ENCODE measurements around the gene NDUFB3. TPM values are rescaled to one million over a fixed set of nuclear protein-coding genes. Genes with fewer than 3 reads are reported as not detected.

The NDUFB3 gene
- 24.9 TPM for polyA plus RNA-seq (2012; ENCODE audit: insufficient read length, low read depth)

DNA sequence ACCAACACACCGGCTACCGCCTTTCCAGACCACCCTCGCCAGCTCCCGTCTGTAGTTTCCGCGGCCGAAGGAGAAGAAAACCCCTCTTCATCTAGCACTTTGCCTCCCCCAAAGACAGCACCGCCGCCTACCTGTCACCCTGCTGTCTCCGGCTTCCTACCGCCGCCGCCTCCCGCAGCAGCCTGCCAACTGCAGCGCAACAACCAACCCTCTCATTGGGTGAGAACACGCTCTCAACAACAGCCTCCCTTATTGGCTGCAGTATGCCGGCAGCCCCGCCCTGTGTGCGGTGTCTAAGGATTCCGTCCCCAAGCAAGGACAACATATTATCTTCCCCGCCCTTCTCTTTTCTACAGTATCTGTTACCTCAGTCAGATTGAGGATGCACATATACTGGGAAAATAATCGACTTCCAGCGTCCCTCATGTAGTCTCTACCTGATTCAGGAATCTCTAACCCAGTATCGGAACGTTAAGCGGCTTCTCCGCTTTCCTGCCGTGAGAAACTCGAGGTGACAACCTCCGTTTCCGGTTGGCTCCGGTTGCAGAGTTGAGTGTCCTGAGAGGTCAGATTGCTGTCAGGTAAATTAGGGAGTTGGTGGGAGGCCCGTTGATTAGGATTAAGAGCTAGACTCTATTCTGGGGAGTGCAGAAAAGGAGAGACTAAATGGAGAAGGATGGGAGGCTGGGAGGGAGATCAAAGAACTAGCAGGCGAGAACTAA lies at the start of gene NDUFB3, which contains the start of gene HYCC2:
Gene NDUFB3 (plus strand): TSS at position 523 of the 722 bp plus-strand sequence. CDS start 6,882 bp downstream, outside the sequence.
Gene HYCC2 (minus strand): TSS at position 193 of the 722 bp plus-strand sequence. CDS start 47,662 bp downstream, outside the sequence.
- TF ChIP-seq TAF1 (IDR thresholded peaks at IDR 0.05; ENCODE audit: borderline replicate concordance, insufficient read depth, low read length) (peak; percentile 94; the same call in 1 of the 2 replicates), POLR2AphosphoS5 (IDR thresholded peaks at IDR 0.05; ENCODE audit: low read depth, low read length) (peak; percentile 83; the same call in 1 of the 2 replicates), FOXP2 (optimal IDR thresholded peaks at IDR 0.05; ENCODE audit: borderline replicate concordance, extremely low read depth, extremely low read length, insufficient read depth) (peak; percentile 29), SIN3A (IDR thresholded peaks at IDR 0.05; ENCODE audit: borderline replicate concordance, insufficient read depth, low read length) (0 out of 2 replicates have a peak, but pooled peaks have one; percentile 66)
- TF ChIP-seq, protein P1, sequence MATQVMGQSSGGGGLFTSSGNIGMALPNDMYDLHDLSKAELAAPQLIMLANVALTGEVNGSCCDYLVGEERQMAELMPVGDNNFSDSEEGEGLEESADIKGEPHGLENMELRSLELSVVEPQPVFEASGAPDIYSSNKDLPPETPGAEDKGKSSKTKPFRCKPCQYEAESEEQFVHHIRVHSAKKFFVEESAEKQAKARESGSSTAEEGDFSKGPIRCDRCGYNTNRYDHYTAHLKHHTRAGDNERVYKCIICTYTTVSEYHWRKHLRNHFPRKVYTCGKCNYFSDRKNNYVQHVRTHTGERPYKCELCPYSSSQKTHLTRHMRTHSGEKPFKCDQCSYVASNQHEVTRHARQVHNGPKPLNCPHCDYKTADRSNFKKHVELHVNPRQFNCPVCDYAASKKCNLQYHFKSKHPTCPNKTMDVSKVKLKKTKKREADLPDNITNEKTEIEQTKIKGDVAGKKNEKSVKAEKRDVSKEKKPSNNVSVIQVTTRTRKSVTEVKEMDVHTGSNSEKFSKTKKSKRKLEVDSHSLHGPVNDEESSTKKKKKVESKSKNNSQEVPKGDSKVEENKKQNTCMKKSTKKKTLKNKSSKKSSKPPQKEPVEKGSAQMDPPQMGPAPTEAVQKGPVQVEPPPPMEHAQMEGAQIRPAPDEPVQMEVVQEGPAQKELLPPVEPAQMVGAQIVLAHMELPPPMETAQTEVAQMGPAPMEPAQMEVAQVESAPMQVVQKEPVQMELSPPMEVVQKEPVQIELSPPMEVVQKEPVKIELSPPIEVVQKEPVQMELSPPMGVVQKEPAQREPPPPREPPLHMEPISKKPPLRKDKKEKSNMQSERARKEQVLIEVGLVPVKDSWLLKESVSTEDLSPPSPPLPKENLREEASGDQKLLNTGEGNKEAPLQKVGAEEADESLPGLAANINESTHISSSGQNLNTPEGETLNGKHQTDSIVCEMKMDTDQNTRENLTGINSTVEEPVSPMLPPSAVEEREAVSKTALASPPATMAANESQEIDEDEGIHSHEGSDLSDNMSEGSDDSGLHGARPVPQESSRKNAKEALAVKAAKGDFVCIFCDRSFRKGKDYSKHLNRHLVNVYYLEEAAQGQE (IDR thresholded peaks at IDR 0.05; ENCODE audit: insufficient read depth in 1 of 2, low read depth in 2 of 2, low read length in 2 of 2) = peak in 1 of 2 experiments; percentile 60; a peak in 1 of 4 replicates

DNA sequence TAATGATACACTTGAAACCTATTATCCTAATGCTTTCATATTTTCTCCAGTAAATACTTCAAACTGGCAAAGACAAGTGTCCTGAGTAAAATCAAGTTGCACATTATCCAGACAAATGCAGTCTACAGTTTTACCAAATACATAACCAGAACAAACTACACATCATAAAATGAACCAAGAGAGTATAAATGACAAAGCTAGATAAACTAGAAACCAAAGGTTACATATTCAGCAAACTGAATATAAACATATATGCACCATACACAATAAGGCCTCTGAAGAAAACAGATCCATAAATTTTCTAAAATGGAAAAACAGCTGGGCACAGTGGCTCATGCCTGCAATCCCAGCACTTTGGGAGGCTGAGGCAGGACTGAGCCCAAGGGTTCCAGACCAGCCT lies 47.3 kb upstream of the NDUFB3 start:
- TF ChIP-seq, protein P1 (IDR thresholded peaks at IDR 0.05; ENCODE audit: insufficient read depth in 1 of 2, low read depth in 2 of 2, low read length in 2 of 2) = no peak
- TF ChIP-seq SIN3A (IDR thresholded peaks at IDR 0.05; ENCODE audit: borderline replicate concordance, insufficient read depth, low read length) (no peak), POLR2AphosphoS5 (IDR thresholded peaks at IDR 0.05; ENCODE audit: low read depth, low read length) (no peak), FOXP2 (optimal IDR thresholded peaks at IDR 0.05; ENCODE audit: borderline replicate concordance, extremely low read depth, extremely low read length, insufficient read depth) (no peak), TAF1 (IDR thresholded peaks at IDR 0.05; ENCODE audit: borderline replicate concordance, insufficient read depth, low read length) (no peak)

DNA sequence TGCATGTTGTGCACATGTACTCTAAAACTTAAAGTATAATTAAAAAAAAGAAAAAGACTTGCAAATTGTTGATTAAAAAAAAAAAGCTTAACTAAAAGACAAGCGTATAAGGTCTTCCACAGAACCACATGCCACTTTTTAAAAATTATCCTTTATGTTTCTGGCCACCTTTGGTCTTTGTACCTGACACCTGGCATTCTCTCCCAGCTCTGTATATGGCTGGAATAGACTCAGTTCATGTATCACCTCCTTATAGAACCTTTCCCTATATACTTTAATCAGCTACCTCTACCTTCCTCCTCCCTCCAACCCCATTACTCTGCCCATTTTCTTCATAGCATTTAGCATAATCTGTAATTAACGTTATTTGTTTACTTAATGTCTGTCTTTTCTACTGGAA lies 32.9 kb upstream of the NDUFB3 start:
- no peak for TF ChIP-seq TAF1 (IDR thresholded peaks at IDR 0.05; ENCODE audit: borderline replicate concordance, insufficient read depth, low read length)
- no peak for TF ChIP-seq POLR2AphosphoS5 (IDR thresholded peaks at IDR 0.05; ENCODE audit: low read depth, low read length)
- TF ChIP-seq FOXP2 (optimal IDR thresholded peaks at IDR 0.05; ENCODE audit: borderline replicate concordance, extremely low read depth, extremely low read length, insufficient read depth) = no peak

- TF ChIP-seq TAF1 (IDR thresholded peaks at IDR 0.05; ENCODE audit: borderline replicate concordance, insufficient read depth, low read length) = no peak
- TF ChIP-seq SIN3A (IDR thresholded peaks at IDR 0.05; ENCODE audit: borderline replicate concordance, insufficient read depth, low read length) = no peak
- no peak for TF ChIP-seq POLR2AphosphoS5 (IDR thresholded peaks at IDR 0.05; ENCODE audit: low read depth, low read length)
- TF ChIP-seq, protein P1 (IDR thresholded peaks at IDR 0.05; ENCODE audit: insufficient read depth in 1 of 2, low read depth in 2 of 2, low read length in 2 of 2) = no peak
- TF ChIP-seq FOXP2 (optimal IDR thresholded peaks at IDR 0.05; ENCODE audit: borderline replicate concordance, extremely low read depth, extremely low read length, insufficient read depth) = no peak
Observed at GRCh38 chr2:201040867-201041628, 30.8 kb upstream of the NDUFB3 start.

DNA sequence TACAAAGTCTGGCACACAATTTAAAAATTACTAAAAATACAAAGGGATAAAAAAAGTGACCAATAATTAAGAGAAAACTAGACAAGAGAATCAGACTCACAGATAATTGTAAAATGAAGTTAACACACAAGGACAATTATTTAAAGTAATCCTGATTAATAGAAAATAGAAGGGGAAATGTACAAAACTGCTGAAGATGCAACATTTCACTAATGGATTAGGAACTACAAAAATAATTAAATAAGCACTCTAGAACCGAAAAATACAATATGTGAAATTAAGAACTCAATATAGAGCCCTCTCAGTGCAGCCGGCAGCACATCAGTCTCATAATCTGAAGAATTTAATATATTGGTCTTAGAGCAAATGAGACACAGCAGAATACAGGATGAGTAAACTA lies 24.9 kb upstream of the NDUFB3 start:
- TF ChIP-seq TAF1 (IDR thresholded peaks at IDR 0.05; ENCODE audit: borderline replicate concordance, insufficient read depth, low read length) (no peak), SIN3A (IDR thresholded peaks at IDR 0.05; ENCODE audit: borderline replicate concordance, insufficient read depth, low read length) (no peak), POLR2AphosphoS5 (IDR thresholded peaks at IDR 0.05; ENCODE audit: low read depth, low read length) (no peak), FOXP2 (optimal IDR thresholded peaks at IDR 0.05; ENCODE audit: borderline replicate concordance, extremely low read depth, extremely low read length, insufficient read depth) (no peak)
- TF ChIP-seq, protein P1 (IDR thresholded peaks at IDR 0.05; ENCODE audit: insufficient read depth in 1 of 2, low read depth in 2 of 2, low read length in 2 of 2) = no peak

Data from PFSK-1 (cell line).